ENCODE data around the gene CILP.

- TF ChIP-seq CTCF (IDR thresholded peaks at IDR 0.05; ENCODE audit: low read depth, low read length) (no peak), EZH2phosphoT487 (IDR thresholded peaks at IDR 0.05; ENCODE audit: low read depth) (no peak)
These were observed 14.0 kb downstream of the CILP start for GRCh38 chr15:65197337-65197645.

Measured in OCI-LY3 (cell line).